Measurements from ENCODE around the gene TFAP2B.

The TFAP2B gene

DNA sequence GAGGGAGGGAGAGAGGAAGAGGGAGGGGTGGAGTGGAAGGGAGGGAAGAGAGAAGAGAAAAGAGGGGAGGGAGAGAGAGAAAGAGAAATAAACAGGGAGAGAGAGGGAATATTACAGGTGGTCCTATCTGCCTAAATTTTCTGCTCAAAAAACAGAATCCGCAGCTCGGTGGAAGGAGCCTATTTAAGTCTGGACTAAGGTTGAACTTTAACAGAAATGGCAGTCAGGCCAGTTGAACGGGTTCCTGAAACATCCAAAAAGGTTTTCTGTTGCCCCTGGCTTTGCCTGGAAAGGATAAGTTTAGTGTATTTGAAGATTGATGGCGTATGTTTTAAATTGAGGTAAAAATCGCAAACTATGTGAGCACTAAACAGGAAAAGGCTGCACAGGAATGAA lies 2.2 kb downstream of the TFAP2B start:
- Mint-ChIP-seq H3K27me3 (ENCODE audit: low read depth, poor library complexity) (peaks cover 98% of the 10 kb centered on the region), H3K4me3 (no peak overlapping the region), H3K36me3 (ENCODE audit: low read depth) (no peaks in the 10 kb centered on the region), H3K27ac (no peak overlapping the region), H3K4me1 (peaks cover 4% of the 10 kb centered on the region), H3K9me3 (peaks cover 7% of the 10 kb centered on the region)
- TF ChIP-seq, protein P1, sequence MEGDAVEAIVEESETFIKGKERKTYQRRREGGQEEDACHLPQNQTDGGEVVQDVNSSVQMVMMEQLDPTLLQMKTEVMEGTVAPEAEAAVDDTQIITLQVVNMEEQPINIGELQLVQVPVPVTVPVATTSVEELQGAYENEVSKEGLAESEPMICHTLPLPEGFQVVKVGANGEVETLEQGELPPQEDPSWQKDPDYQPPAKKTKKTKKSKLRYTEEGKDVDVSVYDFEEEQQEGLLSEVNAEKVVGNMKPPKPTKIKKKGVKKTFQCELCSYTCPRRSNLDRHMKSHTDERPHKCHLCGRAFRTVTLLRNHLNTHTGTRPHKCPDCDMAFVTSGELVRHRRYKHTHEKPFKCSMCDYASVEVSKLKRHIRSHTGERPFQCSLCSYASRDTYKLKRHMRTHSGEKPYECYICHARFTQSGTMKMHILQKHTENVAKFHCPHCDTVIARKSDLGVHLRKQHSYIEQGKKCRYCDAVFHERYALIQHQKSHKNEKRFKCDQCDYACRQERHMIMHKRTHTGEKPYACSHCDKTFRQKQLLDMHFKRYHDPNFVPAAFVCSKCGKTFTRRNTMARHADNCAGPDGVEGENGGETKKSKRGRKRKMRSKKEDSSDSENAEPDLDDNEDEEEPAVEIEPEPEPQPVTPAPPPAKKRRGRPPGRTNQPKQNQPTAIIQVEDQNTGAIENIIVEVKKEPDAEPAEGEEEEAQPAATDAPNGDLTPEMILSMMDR (IDR thresholded peaks at IDR 0.05), result no peak
- no peak for DNase-seq

DNA sequence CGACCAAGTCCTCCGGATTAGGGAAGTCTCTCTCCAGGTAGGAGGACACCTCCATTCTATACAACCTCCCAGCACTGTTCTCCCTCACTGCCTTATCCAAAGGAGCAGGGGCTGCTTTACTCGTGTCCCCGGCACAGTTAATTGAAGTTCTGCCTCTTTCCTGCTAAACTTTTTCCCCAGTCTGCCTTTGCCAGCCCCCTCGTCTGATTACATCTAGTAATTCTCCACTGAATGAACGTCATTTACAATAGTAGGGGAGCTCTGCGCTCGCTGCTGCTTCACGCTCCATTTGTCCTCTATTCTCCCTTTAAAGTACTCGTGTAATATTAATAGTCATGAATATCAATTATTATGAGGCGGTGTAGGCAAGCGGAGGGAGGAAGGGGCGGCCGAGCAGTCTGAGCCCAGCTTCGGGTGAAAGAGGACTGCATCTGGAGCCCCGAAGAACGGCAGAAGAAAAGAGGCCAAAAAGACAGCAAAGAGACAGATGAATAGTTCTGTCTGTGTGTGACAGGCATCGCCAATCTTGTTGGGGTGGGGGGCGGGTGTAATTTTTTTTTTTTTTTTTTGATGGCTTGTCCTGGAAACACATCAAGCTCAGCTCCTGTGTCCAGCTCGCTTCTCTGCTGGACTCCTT lies 2.9 kb downstream of the TFAP2B start:
- Mint-ChIP-seq H3K27ac (no peak overlapping the region), H3K27me3 (ENCODE audit: low read depth, poor library complexity) (peaks cover 100% of the 10 kb centered on the region), H3K9me3 (peaks cover 7% of the 10 kb centered on the region), H3K4me1 (peaks cover 4% of the 10 kb centered on the region), H3K36me3 (ENCODE audit: low read depth) (no peaks in the 10 kb centered on the region), H3K4me3 (peak overlapping the region; percentile 7)
- TF ChIP-seq, protein P1 (IDR thresholded peaks at IDR 0.05), result no peak
- no peak for DNase-seq

GRCh38 chr6:50822078-50822476 lies 3.4 kb downstream of the TFAP2B start:
- Mint-ChIP-seq H3K27ac (no peak overlapping the region), H3K4me1 (peaks cover 4% of the 10 kb centered on the region), H3K4me3 (peak overlapping the region; percentile 64), H3K9me3 (peaks cover 7% of the 10 kb centered on the region), H3K36me3 (ENCODE audit: low read depth) (no peaks in the 10 kb centered on the region), H3K27me3 (ENCODE audit: low read depth, poor library complexity) (peaks cover 100% of the 10 kb centered on the region)
- DNase-seq, result no peak
- TF ChIP-seq, protein P1 (IDR thresholded peaks at IDR 0.05), result no peak

DNA sequence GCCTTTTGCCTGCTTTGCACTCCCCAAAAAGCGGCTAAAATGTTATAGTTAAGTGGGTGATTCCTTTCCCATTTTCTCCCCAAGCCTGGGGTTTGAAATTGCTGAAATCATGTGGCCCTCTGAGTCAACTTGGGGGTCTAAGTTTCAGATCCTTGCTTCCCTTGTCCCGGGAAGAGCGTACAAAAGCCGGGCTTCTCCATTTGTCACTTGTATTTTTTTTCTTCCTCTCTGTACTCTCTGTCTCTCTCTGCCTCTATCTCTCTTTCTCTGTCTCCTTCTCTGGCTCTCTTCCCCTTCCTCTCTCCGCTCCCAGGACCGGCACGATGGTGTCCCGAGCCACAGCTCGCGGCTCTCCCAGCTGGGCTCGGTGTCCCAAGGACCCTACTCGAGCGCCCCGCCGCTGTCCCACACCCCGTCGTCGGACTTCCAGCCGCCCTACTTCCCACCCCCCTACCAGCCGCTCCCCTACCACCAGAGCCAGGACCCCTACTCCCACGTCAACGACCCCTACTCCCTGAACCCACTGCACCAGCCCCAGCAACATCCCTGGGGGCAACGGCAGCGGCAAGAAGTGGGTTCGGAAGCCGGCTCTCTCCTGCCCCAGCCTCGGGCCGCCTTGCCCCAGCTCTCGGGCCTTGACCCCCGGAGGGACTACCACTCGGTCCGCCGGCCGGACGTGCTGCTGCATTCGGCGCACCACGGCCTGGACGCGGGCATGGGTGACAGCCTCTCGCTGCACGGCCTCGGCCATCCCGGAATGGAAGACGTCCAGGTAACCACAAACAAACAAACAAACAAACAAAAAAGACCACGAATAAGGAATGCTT lies 4.6 kb downstream of the TFAP2B start:
- Mint-ChIP-seq H3K36me3 (ENCODE audit: low read depth) (no peaks in the 10 kb centered on the region), H3K4me1 (peaks cover 4% of the 10 kb centered on the region), H3K9me3 (peaks cover 7% of the 10 kb centered on the region), H3K4me3 (peak overlapping the region; percentile 28), H3K27me3 (ENCODE audit: low read depth, poor library complexity) (peaks cover 100% of the 10 kb centered on the region), H3K27ac (no peak overlapping the region)
- no peak for DNase-seq
- TF ChIP-seq, protein P1 (IDR thresholded peaks at IDR 0.05), result no peak

DNA sequence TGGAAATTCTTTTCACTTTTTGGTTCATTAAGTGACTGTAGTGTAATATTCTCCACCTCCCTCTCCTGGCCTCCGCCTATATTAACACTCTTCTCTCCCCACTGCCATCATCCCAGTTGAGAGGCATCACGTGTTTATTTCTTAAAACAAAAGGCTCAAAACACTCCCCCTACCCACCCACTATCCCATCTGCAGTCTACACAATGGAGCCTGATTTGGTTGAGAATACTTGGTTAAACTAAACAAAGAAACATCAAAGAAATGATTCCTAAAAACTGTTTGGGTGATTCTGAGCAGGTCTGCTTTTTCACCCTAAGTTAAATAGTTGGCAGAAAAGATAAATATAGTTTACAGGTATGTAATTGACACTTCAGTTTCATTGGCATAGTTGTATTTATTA lies 5.9 kb downstream of the TFAP2B start:
- no peak for DNase-seq
- H3K4me1 Mint-ChIP-seq, result peaks cover 4% of the 10 kb centered on the region
- no peak overlapping the region for H3K4me3 Mint-ChIP-seq
- H3K27me3 Mint-ChIP-seq (ENCODE audit: low read depth, poor library complexity), result peaks cover 100% of the 10 kb centered on the region
- H3K36me3 Mint-ChIP-seq (ENCODE audit: low read depth), result no peaks in the 10 kb centered on the region
- H3K9me3 Mint-ChIP-seq, result peaks cover 4% of the 10 kb centered on the region
- no peak overlapping the region for H3K27ac Mint-ChIP-seq
- TF ChIP-seq, protein P1 (IDR thresholded peaks at IDR 0.05), result no peak
